ENCODE data around the gene PEAK1. TPM values are rescaled to one million over a fixed set of nuclear protein-coding genes. Genes with fewer than 3 reads are reported as not detected.

The PEAK1 gene
- total RNA-seq (2022) (18.4 and 21.8 TPM in 2 replicates), Bru-seq, nascent RNA (percentile 70 among the genes with signal in this experiment), BruChase-seq, experiment 1, labeled RNA remaining after a 2-hour chase (percentile 70 among the genes with signal in this experiment), BruChase-seq, experiment 2, labeled RNA remaining after a 6-hour chase (percentile 64 among the genes with signal in this experiment)
- long read RNA-seq, partial matches to known transcripts = 0 of 6 reads
- long read RNA-seq, other reads (novel, unspliced or antisense) = 6 of 6 reads

GRCh38 chr15:77419836-77420609, at the start of gene PEAK1:
TSS of gene PEAK1 (minus strand) at chr15:77420104. CDS start at chr15:77181926, 238,178 bp downstream.
- TF ChIP-seq CTCF (IDR thresholded peaks at IDR 0.05; ENCODE audit: insufficient read depth in 1 of 2, low read depth in 1 of 2, low read length in 1 of 2, severe bottlenecking in 1 of 2, unreplicated experiment in 1 of 2) = no peak
- Histone ChIP-seq H3K36me3 (ENCODE audit: control insufficient read depth, insufficient read depth, low read length) (no peaks in the 10 kb centered on the region; the same call in 1 of the 2 replicates), H3K4me3 (ENCODE audit: low read depth, low read length) (peak within 1 kb of the TSS; percentile 93), H3K9me3 (no peaks in the 10 kb centered on the region), H3K27me3 (replicated peaks; ENCODE audit: control insufficient read depth, insufficient read depth, low read length) (no peaks in the 10 kb centered on the region), H3K4me1 (peaks cover 17% of the 10 kb centered on the region)
- Mint-ChIP-seq H3K27me3 (ENCODE audit: insufficient read depth, unreplicated experiment) (no peaks in the 10 kb centered on the region), H3K4me1 (ENCODE audit: low read depth, unreplicated experiment) (peaks cover 8% of the 10 kb centered on the region), H3K9me3 (ENCODE audit: unreplicated experiment) (no peaks in the 10 kb centered on the region), H3K4me3 (ENCODE audit: unreplicated experiment) (peak within 1 kb of the TSS; percentile 94), H3K27ac (ENCODE audit: unreplicated experiment) (peak within 1 kb of the TSS; percentile 97), H3K36me3 (ENCODE audit: insufficient read depth, unreplicated experiment) (peaks cover 16% of the 10 kb centered on the region)
- DNase-seq = peak; percentile 99
- intact Hi-C loops (cut with micrococcal nuclease; ENCODE audit: unreplicated experiment) = no loop called here
- POLR2A ChIA-PET = no interaction called here
- no TSS peak for BruUV-seq (replicated peaks)
- CTCF ChIA-PET = interaction anchor here (3.1 kb wide), 1 partner anchor 123 kb away, joined by 19 read pairs; no protein-coding TSS in a partner anchor

GRCh38 chr15:77468896-77469295, 49.0 kb upstream of the PEAK1 start:
- Mint-ChIP-seq H3K4me3 (ENCODE audit: unreplicated experiment) (no peak overlapping the region), H3K27ac (ENCODE audit: unreplicated experiment) (no peak overlapping the region), H3K9me3 (ENCODE audit: unreplicated experiment) (no peaks in the 10 kb centered on the region), H3K36me3 (ENCODE audit: insufficient read depth, unreplicated experiment) (peaks cover 19% of the 10 kb centered on the region), H3K4me1 (ENCODE audit: low read depth, unreplicated experiment) (no peaks in the 10 kb centered on the region), H3K27me3 (ENCODE audit: insufficient read depth, unreplicated experiment) (no peaks in the 10 kb centered on the region)
- Histone ChIP-seq H3K4me3 (ENCODE audit: low read depth, low read length) (no peak overlapping the region), H3K9me3 (no peaks in the 10 kb centered on the region), H3K4me1 (no peaks in the 10 kb centered on the region), H3K27me3 (replicated peaks; ENCODE audit: control insufficient read depth, insufficient read depth, low read length) (no peaks in the 10 kb centered on the region), H3K36me3 (ENCODE audit: control insufficient read depth, insufficient read depth, low read length) (no peaks in the 10 kb centered on the region)
- CTCF ChIA-PET = no interaction called here
- POLR2A ChIA-PET = no interaction called here
- no TSS peak for BruUV-seq (replicated peaks)
- TF ChIP-seq CTCF (IDR thresholded peaks at IDR 0.05; ENCODE audit: insufficient read depth in 1 of 2, low read depth in 1 of 2, low read length in 1 of 2, severe bottlenecking in 1 of 2, unreplicated experiment in 1 of 2) = no peak
- no peak for DNase-seq
- intact Hi-C loops (cut with micrococcal nuclease; ENCODE audit: unreplicated experiment) = no loop called here

GRCh38 chr15:77466521-77466920, 46.6 kb upstream of the PEAK1 start:
- intact Hi-C loops (cut with micrococcal nuclease; ENCODE audit: unreplicated experiment) = no loop called here
- peaks cover 14% of the 10 kb centered on the region for H3K36me3 Mint-ChIP-seq (ENCODE audit: insufficient read depth, unreplicated experiment)
- no peak for DNase-seq
- Histone ChIP-seq H3K4me3 (ENCODE audit: low read depth, low read length) (no peak overlapping the region), H3K27me3 (replicated peaks; ENCODE audit: control insufficient read depth, insufficient read depth, low read length) (no peaks in the 10 kb centered on the region), H3K4me1 (no peaks in the 10 kb centered on the region), H3K36me3 (ENCODE audit: control insufficient read depth, insufficient read depth, low read length) (no peaks in the 10 kb centered on the region), H3K9me3 (no peaks in the 10 kb centered on the region)
- ChIA-PET POLR2A (no interaction called here), CTCF (no interaction called here)
- no TSS peak for BruUV-seq (replicated peaks)
- no peak overlapping the region for H3K27ac Mint-ChIP-seq (ENCODE audit: unreplicated experiment)
- H3K9me3 Mint-ChIP-seq (ENCODE audit: unreplicated experiment) = no peaks in the 10 kb centered on the region
- H3K4me3 Mint-ChIP-seq (ENCODE audit: unreplicated experiment) = no peak overlapping the region
- no peaks in the 10 kb centered on the region for H3K4me1 Mint-ChIP-seq (ENCODE audit: low read depth, unreplicated experiment)
- no peak for TF ChIP-seq CTCF (IDR thresholded peaks at IDR 0.05; ENCODE audit: insufficient read depth in 1 of 2, low read depth in 1 of 2, low read length in 1 of 2, severe bottlenecking in 1 of 2, unreplicated experiment in 1 of 2)
- H3K27me3 Mint-ChIP-seq (ENCODE audit: insufficient read depth, unreplicated experiment) = no peaks in the 10 kb centered on the region
